Renal cortical epithelial cell (primary cell): Measurements from ENCODE around the gene GLDC. TPM values are rescaled to one million over a fixed set of nuclear protein-coding genes. Genes with fewer than 3 reads are reported as not detected.
A peak's percentile ranks its signal among the peaks of the same experiment; 100 is the strongest.

ENCODE experiments used
- DNase-seq: peaks from one replicate; pipeline ENCODE4 v3.0.0-alpha.2; 2011; ENCODE audit warnings: low read depth
- total RNA-seq: library from RNA; depleted of rRNA; stranded (reverse); fragments of >200 nt; gene quantifications from 2 replicates; pipeline ENCODE4 v1.2.3, GENCODE V29; 2014

Gene GLDC
- total RNA-seq, 1 donor from 2014 or later, result 177 TPM

DNA sequence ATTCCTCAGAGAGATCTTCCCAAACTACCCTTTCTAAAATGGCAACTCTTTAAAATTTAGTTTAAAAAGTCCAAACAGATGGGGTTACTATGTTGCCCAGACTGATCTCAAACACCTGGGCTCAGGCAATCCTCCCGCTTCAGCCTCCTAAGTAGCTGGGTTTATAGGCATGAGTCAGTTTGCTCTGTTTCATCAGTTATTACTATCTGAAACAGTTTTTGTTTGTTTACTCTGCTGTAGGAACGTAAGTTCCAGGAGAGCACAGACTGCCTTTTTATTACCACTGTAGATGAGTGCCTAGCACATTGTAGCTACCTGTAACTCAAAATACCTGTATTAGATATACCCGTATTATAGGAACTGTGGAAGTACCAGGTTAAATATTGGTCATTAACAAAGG, 143.1 kb downstream of the GLDC start:
- DNase-seq, result no peak

DNA sequence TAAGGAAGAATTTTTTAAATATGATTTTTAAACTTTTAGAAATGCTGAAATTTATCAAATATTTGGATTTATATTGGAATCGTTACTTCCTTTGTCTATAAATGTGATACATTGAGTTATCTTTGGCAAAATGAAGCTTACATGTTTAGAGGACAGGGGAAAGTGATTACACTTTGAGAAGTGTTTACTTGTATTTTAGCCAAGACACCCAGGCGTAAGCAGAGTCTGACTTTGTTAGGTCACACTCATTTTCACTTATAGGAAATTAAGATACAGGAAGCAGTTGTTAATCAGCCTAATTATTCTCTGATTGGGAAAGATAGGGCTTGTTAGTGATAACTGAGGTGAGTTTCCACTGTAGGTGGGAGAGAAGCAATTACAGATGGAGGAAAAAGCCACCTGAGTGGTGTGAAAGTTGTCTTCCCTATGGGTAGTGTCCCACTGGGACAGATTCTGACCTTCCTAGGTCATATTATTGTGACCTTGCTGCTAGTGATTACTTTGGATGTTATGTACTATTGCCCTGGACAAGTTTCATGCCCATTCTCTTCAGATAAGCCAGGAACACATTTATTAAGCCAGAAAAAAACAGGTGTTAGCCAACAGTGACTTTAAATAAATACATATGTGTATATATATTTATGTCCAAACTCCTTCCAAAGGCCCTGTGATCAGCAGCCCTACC, 143.9 kb downstream of the GLDC start:
- DNase-seq, result no peak

DNA sequence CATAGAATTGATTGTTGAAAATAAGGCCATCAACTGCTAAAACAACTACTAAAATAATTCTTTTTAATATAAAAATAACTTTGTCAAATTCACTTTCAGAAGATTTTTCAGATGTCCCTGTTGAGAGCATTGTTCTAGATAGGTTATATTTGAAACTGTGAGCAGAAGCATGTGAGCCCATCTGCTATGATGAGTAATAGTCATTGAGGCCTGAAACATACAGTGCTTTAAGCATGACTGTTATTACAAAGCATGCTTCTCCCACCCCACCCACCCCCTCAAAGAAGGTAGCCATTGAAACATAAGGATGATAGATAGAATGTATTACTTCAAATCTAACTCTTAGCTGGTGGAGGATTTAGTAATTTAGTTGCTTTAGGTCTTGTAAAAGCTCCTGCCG, 146.5 kb downstream of the GLDC start:
- peak; percentile 52 for DNase-seq

DNA sequence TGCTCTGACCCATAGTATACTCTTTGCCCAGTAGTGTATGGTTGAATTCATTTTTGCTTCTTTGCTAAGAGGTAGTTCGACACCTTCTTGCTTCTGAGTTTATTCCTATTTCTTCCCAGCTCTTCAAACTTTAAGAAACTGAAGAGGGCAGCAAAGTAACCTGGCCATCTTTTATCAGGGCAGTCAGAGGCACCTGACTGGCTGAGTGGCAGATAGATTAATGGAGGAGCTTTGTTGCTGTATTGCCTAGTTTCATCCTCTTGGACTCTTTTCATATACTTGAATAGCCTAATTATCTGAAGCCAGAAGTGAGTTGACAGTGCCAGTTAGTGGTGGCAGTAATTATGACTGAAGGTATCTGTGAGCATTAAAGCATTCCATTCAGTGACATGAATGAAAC, 150.1 kb downstream of the GLDC start:
- DNase-seq, result peak; percentile 5

DNA sequence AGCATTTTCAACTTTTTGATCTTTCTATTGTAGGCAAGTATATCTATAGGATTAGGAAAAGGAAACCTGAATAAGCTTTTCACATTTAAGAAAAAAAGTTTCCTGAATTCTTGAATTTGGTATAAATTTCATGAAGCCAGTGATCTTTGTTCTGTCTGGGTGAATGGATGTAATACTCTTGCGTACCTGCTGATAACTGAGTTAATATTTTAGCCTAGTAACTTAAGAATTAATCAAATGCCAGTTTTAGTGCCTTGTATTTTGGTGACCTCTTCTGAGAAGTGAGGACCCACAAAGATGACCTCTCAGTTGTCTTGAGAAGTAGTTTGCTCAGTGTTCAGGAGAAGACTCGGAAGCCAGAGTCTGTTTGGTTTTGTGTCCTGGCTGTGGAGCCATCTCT, 154.7 kb downstream of the GLDC start:
- DNase-seq, result no peak

DNA sequence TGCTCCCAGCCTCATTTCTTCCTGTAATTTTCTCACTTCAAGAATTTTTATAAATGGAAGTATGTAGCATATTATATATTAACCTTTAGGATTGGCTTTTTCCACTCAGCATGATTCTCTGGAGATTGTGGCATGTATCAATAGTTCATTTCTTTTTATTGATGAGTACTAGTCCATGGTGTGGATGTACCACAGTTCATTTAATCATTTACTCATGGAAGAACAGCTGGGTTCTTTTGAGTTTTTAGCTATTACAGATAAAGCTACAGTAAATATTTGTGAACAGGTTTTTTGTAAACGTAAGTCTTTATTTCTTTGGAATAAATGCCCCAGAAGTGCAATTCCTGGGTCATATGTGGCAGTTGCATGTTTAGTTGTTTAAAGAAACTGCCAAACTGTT, 156.4 kb downstream of the GLDC start:
- no peak for DNase-seq

DNA sequence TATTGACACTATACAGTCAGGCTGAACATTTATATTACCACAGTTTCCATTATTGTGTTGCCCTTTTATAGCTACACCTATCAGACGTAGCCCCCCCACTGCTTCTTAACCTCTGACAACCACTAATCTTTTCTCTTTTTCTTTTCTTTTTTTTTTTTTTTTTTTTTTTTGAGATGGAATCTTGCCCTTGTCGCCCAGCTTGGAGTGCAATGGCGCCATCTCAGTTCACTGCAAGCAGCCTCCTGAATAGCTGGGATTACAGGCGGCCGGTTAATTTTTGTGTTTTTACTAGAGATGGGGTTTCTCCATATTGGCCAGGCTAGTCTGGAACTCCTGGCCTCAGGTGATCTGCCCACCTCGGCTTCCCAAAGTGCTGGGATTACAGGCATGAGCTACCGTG, 157.1 kb downstream of the GLDC start:
- DNase-seq, result no peak

DNA sequence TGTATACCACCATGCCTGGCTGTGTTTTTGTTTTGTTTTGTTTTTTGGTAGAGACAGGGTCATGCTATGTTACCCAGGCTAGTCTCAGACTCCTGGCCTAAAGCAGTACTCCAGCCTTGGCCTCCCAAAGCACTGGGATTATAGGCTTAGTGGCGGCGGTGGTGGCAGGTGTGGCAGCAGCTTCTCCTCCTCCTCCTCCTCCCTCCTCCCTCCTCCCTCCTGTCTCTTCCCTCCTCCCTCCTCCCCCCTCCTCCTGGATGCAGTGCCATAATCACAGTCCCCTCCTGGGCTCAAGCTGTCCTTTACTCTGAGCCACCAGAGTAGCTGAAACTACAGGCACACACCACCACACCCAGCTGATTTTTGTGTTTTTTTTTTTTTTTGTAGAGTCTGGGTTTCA, 161.3 kb downstream of the GLDC start:
- no peak for DNase-seq

Other genes with a start within 250 kb of the GLDC start
- 38.2 and 53.5 TPM in 2 replicates for gene UHRF2, start 232.5 kb downstream of the GLDC start, total RNA-seq
- gene KDM4C, start 112.2 kb upstream of the GLDC start, total RNA-seq, result 23.1 and 52.4 TPM in 2 replicates